Left ventricle myocardium inferior (tissue), 1 donor: ENCODE data around the gene DYNC1H1. TPM values are rescaled to one million over a fixed set of nuclear protein-coding genes. Genes with fewer than 3 reads are reported as not detected.
A peak's percentile ranks its signal among the peaks of the same experiment; 100 is the strongest.

Experiments used
- DNase-seq: peaks from one replicate; pipeline ENCODE4 v3.0.0-alpha.2; 2020
- H3K27ac ChIP-seq: fragments of 200-600 bp; replicated peaks from 2 replicates; pipeline ENCODE4 v1.8.0; 2021
- H3K27me3 ChIP-seq: fragments of 200-600 bp; 2 replicates; pipeline ENCODE4 v1.8.0; 2021; ENCODE audit warnings: low read depth
- H3K36me3 ChIP-seq: fragments of 200-600 bp; 2 replicates; pipeline ENCODE4 v1.8.0; 2021
- H3K4me1 ChIP-seq: fragments of 200-600 bp; 2 replicates; pipeline ENCODE4 v1.8.0; 2021
- H3K4me3 ChIP-seq: fragments of 200-600 bp; 2 replicates; pipeline ENCODE4 v1.8.0; 2021; ENCODE audit warnings: mild to moderate bottlenecking, moderate library complexity
- H3K9me3 ChIP-seq: fragments of 200-600 bp; replicated peaks from 2 replicates; pipeline ENCODE4 v1.8.0; 2021
- CTCF ChIP-seq: fragments of 200-600 bp; IDR thresholded peaks from 2 replicates; pipeline ENCODE4 v1.8.0; 2021; ENCODE audit warnings: antibody characterized with exemption, mild to moderate bottlenecking, borderline replicate concordance
- intact Hi-C: fragments of 100-400 bp; cut with micrococcal nuclease; formaldehyde crosslinking; loops from one replicate; pipeline ENCODE4 v1.11.0; 2022
- total RNA-seq: library from RNA; stranded (reverse); fragmentation: NEBNext Ultra II Directional; extraction: Animal tissue kit (Norgen Biotek cat#: 25700); gene quantifications from one replicate; pipeline ENCODE4 v1.2.1, GENCODE V29; 2021
- donor health status: DM: no; HTN: yes; CAD: no; lungs with severe emphysema.

DYNC1H1 gene
- total RNA-seq, 1 donor from 2014 or later = 402 TPM

GRCh38 chr14:101918065-101918989, 46.0 kb upstream of the DYNC1H1 start:
- no peak for TF ChIP-seq CTCF

GRCh38 chr14:101920271-101920670, 44.1 kb upstream of the DYNC1H1 start:
- Histone ChIP-seq H3K27ac (peak overlapping the region; percentile 28), H3K9me3 (no peaks in the 10 kb centered on the region), H3K36me3 (peaks cover 38% of the 10 kb centered on the region), H3K4me3 (no peak overlapping the region), H3K4me1 (peaks cover 18% of the 10 kb centered on the region), H3K27me3 (no peaks in the 10 kb centered on the region)
- no peak for TF ChIP-seq CTCF
- intact Hi-C loops = no loop called here
- no peak for DNase-seq

More at GRCh38 chr14:101918065-101918989, 46.0 kb upstream of the DYNC1H1 start:
- Histone ChIP-seq H3K9me3 (no peaks in the 10 kb centered on the region), H3K36me3 (peaks cover 53% of the 10 kb centered on the region), H3K4me1 (peaks cover 18% of the 10 kb centered on the region), H3K27me3 (no peaks in the 10 kb centered on the region), H3K4me3 (no peak overlapping the region), H3K27ac (no peak overlapping the region)
- intact Hi-C loops = no loop called here
- no peak for DNase-seq

GRCh38 chr14:101922866-101923265, 41.5 kb upstream of the DYNC1H1 start:
- DNase-seq = no peak
- TF ChIP-seq CTCF = no peak
- Histone ChIP-seq H3K36me3 (peaks cover 41% of the 10 kb centered on the region), H3K27me3 (no peaks in the 10 kb centered on the region), H3K9me3 (no peaks in the 10 kb centered on the region), H3K4me1 (peaks cover 16% of the 10 kb centered on the region), H3K4me3 (no peak overlapping the region), H3K27ac (no peak overlapping the region)
- intact Hi-C loops = no loop called here

- no peak overlapping the region for H3K27ac ChIP-seq
- TF ChIP-seq CTCF = no peak
- peaks cover 29% of the 10 kb centered on the region for H3K4me1 ChIP-seq
- H3K27me3 ChIP-seq = no peaks in the 10 kb centered on the region
- no peak for DNase-seq
- intact Hi-C loops = no loop called here
- H3K36me3 ChIP-seq = peaks cover 32% of the 10 kb centered on the region
- H3K4me3 ChIP-seq = no peak overlapping the region
- H3K9me3 ChIP-seq = no peaks in the 10 kb centered on the region
These were observed 39.2 kb upstream of the DYNC1H1 start for GRCh38 chr14:101925152-101925551.

- no peak for DNase-seq
- Histone ChIP-seq H3K27me3 (no peaks in the 10 kb centered on the region), H3K27ac (peak overlapping the region; percentile 75), H3K4me1 (peaks cover 29% of the 10 kb centered on the region), H3K4me3 (no peak overlapping the region), H3K36me3 (peaks cover 23% of the 10 kb centered on the region), H3K9me3 (no peaks in the 10 kb centered on the region)
- TF ChIP-seq CTCF = no peak
- intact Hi-C loops = no loop called here
These were observed 38.3 kb upstream of the DYNC1H1 start for GRCh38 chr14:101926085-101926484.
